ENCODE measurements around the gene FURIN. TPM values are rescaled to one million over a fixed set of nuclear protein-coding genes. Genes with fewer than 3 reads are reported as not detected.
A peak's percentile ranks its signal among the peaks of the same experiment; 100 is the strongest.

The FURIN gene
- total RNA-seq, 5 donors from 2014 or later (not counting 1 experiment from before 2014, with no cell fraction given) = 52.8 to 74.0 (median 61.4) TPM

DNA sequence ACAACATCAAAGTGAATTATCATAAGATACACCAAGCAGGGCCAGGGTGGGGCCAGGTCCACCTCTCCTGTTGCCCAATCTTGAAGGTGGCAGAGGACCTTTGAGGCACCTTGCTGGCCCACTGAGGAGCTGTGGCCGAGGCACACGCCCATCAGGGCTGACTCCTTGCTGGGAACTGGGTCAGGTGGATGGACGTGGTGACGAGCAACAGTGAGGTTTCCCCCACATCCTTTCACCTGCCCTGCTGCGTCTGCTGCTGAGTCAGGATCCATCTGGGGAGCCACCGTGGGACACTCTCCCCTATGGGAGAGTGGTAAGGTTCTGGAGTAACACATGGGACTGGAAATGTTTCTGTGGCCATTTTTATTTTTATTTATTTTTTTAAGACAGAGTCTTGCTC, 17.3 kb upstream of the FURIN start:
- H3K27ac Mint-ChIP-seq = peak overlapping the region; percentile 74 to 79
- peaks cover 4% of the 10 kb centered on the region for H3K36me3 Mint-ChIP-seq
- POLR2A ChIA-PET = no interaction called here
- H3K9me3 Mint-ChIP-seq = no peaks in the 10 kb centered on the region
- H3K9me3 ChIP-seq = no peaks in the 10 kb centered on the region
- CTCF ChIA-PET = interaction anchor here in 1 of 2 donors (0.6 to 1.7 kb wide), 2 partner anchors 8 to 35 kb away, joined by 3 to 11 read pairs; no protein-coding TSS in a partner anchor
- H3K4me3 ChIP-seq (ENCODE audit: control insufficient read depth in 1 of 2, extremely low read depth in 1 of 2, low read length in 1 of 2) = no peak overlapping the region
- peak overlapping the region in 2 of 3 donors; percentile 28 to 53 for H3K4me3 Mint-ChIP-seq
- peaks cover 37 to 53% (median 50%) of the 10 kb centered on the region in 3 donors for H3K4me1 Mint-ChIP-seq
- DNase-seq (peak in 18 of 35 experiments; percentile 22 to 61 (median 38)), ATAC-seq (replicated peaks in 1 of 4) (peak in 3 of 4 experiments; percentile 24 to 67 (median 53))
- WGBS (ENCODE audit: insufficient coverage) = 40% methylated on average over 1 of the region's 6 CpGs
- no peaks in the 10 kb centered on the region for H3K27me3 Mint-ChIP-seq
- peaks cover 0 to 6% of the 10 kb centered on the region in 2 experiments for H3K27me3 ChIP-seq (replicated peaks in 1 of 2; ENCODE audit: control insufficient read depth in 2 of 2, extremely low read depth in 1 of 2, insufficient read depth in 2 of 2, low read length in 1 of 2)
- no peaks in the 10 kb centered on the region for H3K36me3 ChIP-seq (ENCODE audit: control insufficient read depth in 2 of 2, extremely low read depth in 1 of 2, insufficient read depth in 1 of 2, low read length in 1 of 2)
- H3K27ac ChIP-seq (ENCODE audit: low read length) = no peak overlapping the region
- peaks cover 4 to 54% of the 10 kb centered on the region in 2 experiments for H3K4me1 ChIP-seq (ENCODE audit: control insufficient read depth in 1 of 2, extremely low read depth in 1 of 2, insufficient read depth in 2 of 2, low read length in 2 of 2)

DNA sequence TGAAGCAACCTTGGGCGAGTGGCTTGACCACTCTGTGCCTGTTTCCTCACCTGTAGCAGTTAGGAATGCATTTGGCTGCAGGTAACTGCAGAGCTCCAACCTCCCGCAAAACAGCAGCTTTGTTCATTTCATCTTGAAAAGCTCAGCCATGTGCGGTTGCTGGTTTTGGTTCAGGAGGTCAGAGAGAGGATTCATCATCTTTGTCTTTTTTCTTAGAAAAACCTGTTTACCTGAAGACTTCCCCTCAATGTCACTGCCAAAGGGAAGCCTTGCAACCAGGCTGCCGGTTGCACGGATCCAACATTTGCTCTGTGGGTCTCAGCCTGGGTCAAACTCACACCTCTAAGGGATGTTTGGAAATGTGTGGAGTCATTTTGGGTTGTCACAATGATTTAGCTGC, 16.4 kb upstream of the FURIN start:
- Mint-ChIP-seq H3K4me1 (peaks cover 46 to 61% (median 58%) of the 10 kb centered on the region in 3 donors), H3K9me3 (no peaks in the 10 kb centered on the region), H3K4me3 (peak overlapping the region; percentile 25 to 53 (median 48)), H3K36me3 (peaks cover 4% of the 10 kb centered on the region), H3K27ac (peak overlapping the region; percentile 74 to 79), H3K27me3 (no peaks in the 10 kb centered on the region)
- DNase-seq = no peak
- ChIA-PET CTCF (interaction anchor here in 1 of 2 donors (0.6 to 1.7 kb wide), 2 partner anchors 34 to 203 kb away, joined by 6 to 11 read pairs; no protein-coding TSS in a partner anchor), POLR2A (interaction anchor here in 1 of 2 donors (0.6 kb wide), 1 partner anchor 24 kb away, joined by 6 read pairs; no protein-coding TSS in a partner anchor)
- Histone ChIP-seq H3K27me3 (replicated peaks in 1 of 2; ENCODE audit: control insufficient read depth in 2 of 2, extremely low read depth in 1 of 2, insufficient read depth in 2 of 2, low read length in 1 of 2) (peaks cover 0 to 6% of the 10 kb centered on the region in 2 experiments), H3K27ac (ENCODE audit: low read length) (peak overlapping the region; percentile 11), H3K4me1 (ENCODE audit: control insufficient read depth in 1 of 2, extremely low read depth in 1 of 2, insufficient read depth in 2 of 2, low read length in 2 of 2) (peaks cover 6 to 62% of the 10 kb centered on the region in 2 experiments), H3K9me3 (no peaks in the 10 kb centered on the region), H3K36me3 (ENCODE audit: control insufficient read depth in 2 of 2, extremely low read depth in 1 of 2, insufficient read depth in 1 of 2, low read length in 1 of 2) (no peaks in the 10 kb centered on the region), H3K4me3 (ENCODE audit: control insufficient read depth in 1 of 2, extremely low read depth in 1 of 2, low read length in 1 of 2) (no peak overlapping the region)
- 53% methylated on average over 4 of the region's 5 CpGs for WGBS (ENCODE audit: insufficient coverage)
- peak in 3 of 4 experiments; percentile 14 to 39 (median 25) for ATAC-seq (replicated peaks in 1 of 4)

DNA sequence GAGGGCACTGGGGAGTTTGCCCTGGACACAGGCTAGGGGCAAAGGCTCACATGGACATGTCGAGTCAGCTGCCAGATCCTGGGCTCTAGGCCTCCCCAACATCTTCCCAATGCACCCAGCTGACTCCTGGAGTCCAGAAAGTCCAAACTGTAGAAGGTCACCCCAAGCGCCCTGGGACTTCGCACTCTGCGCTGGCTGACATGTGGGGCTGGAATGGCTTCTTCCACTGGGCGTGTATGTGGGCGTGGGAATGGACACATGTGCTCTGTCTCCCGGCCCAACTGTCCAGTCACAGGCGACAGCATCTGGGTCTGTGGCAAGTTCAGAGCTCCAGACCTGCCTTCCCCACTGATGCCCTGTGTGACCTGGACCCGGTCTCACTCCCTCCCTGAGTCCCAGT, 13.2 kb upstream of the FURIN start:
- no peak overlapping the region for H3K4me3 ChIP-seq (ENCODE audit: control insufficient read depth in 1 of 2, extremely low read depth in 1 of 2, low read length in 1 of 2)
- Mint-ChIP-seq H3K27me3 (no peaks in the 10 kb centered on the region), H3K4me3 (no peak overlapping the region), H3K36me3 (peaks cover 4% of the 10 kb centered on the region), H3K4me1 (peaks cover 55 to 79% (median 76%) of the 10 kb centered on the region in 3 donors), H3K27ac (peak overlapping the region in 1 of 2 donors; percentile 64), H3K9me3 (no peaks in the 10 kb centered on the region)
- H3K9me3 ChIP-seq = no peaks in the 10 kb centered on the region
- CTCF ChIA-PET = no interaction called here
- peaks cover 7 to 80% of the 10 kb centered on the region in 2 experiments for H3K4me1 ChIP-seq (ENCODE audit: control insufficient read depth in 1 of 2, extremely low read depth in 1 of 2, insufficient read depth in 2 of 2, low read length in 2 of 2)
- no peaks in the 10 kb centered on the region for H3K36me3 ChIP-seq (ENCODE audit: control insufficient read depth in 2 of 2, extremely low read depth in 1 of 2, insufficient read depth in 1 of 2, low read length in 1 of 2)
- whole genome bisulfite sequencing (ENCODE audit: insufficient coverage) = 97% methylated on average over 8 of the region's 9 CpGs
- ATAC-seq (replicated peaks in 1 of 4) (no peak), DNase-seq (no peak)
- H3K27me3 ChIP-seq (replicated peaks in 1 of 2; ENCODE audit: control insufficient read depth in 2 of 2, extremely low read depth in 1 of 2, insufficient read depth in 2 of 2, low read length in 1 of 2) = peaks cover 0 to 6% of the 10 kb centered on the region in 2 experiments
- no peak overlapping the region for H3K27ac ChIP-seq (ENCODE audit: low read length)
- POLR2A ChIA-PET = interaction anchor here in 1 of 2 donors (0.6 kb wide), 1 partner anchor 205 kb away, joined by 3 read pairs; no protein-coding TSS in a partner anchor

DNA sequence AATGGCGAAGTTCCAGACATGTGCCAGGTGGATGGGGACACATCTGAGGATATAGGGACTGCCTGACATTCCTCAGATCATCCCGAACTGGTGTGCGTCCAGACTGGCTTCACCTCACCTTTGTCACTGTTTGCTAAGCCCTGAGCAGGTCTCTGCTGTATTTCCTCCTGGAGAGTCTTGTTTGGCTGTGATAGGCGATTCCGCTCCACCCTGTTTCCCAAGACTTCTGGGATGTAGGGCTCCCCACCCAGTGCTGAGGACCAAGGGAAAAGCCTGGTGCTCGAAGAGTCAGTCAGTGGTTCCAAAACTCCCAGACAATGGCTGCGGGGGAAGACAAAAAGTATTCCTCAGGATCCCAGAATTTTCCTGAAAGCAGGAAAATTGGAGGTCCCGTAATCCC, 11.1 kb upstream of the FURIN start:
- no peaks in the 10 kb centered on the region for H3K27me3 Mint-ChIP-seq
- Histone ChIP-seq H3K9me3 (no peaks in the 10 kb centered on the region), H3K27ac (ENCODE audit: low read length) (peak overlapping the region; percentile 84), H3K36me3 (ENCODE audit: control insufficient read depth in 2 of 2, extremely low read depth in 1 of 2, insufficient read depth in 1 of 2, low read length in 1 of 2) (no peaks in the 10 kb centered on the region), H3K4me3 (ENCODE audit: control insufficient read depth in 1 of 2, extremely low read depth in 1 of 2, low read length in 1 of 2) (no peak overlapping the region), H3K4me1 (ENCODE audit: control insufficient read depth in 1 of 2, extremely low read depth in 1 of 2, insufficient read depth in 2 of 2, low read length in 2 of 2) (peaks cover 3 to 58% of the 10 kb centered on the region in 2 experiments), H3K27me3 (replicated peaks in 1 of 2; ENCODE audit: control insufficient read depth in 2 of 2, extremely low read depth in 1 of 2, insufficient read depth in 2 of 2, low read length in 1 of 2) (peaks cover 0 to 3% of the 10 kb centered on the region in 2 experiments)
- no peaks in the 10 kb centered on the region for H3K36me3 Mint-ChIP-seq
- no peak for DNase-seq
- no peaks in the 10 kb centered on the region for H3K9me3 Mint-ChIP-seq
- peaks cover 36 to 60% (median 56%) of the 10 kb centered on the region in 3 donors for H3K4me1 Mint-ChIP-seq
- 85% methylated on average over 3 of the region's 8 CpGs for WGBS (ENCODE audit: insufficient coverage)
- ChIA-PET CTCF (interaction anchor here in 1 of 2 donors (1.4 kb wide), 1 partner anchor 19 kb away, joined by 3 read pairs; no protein-coding TSS in a partner anchor), POLR2A (no interaction called here)
- H3K4me3 Mint-ChIP-seq = no peak overlapping the region
- ATAC-seq (replicated peaks in 1 of 4) = no peak
- H3K27ac Mint-ChIP-seq = peak overlapping the region; percentile 22 to 76

DNA sequence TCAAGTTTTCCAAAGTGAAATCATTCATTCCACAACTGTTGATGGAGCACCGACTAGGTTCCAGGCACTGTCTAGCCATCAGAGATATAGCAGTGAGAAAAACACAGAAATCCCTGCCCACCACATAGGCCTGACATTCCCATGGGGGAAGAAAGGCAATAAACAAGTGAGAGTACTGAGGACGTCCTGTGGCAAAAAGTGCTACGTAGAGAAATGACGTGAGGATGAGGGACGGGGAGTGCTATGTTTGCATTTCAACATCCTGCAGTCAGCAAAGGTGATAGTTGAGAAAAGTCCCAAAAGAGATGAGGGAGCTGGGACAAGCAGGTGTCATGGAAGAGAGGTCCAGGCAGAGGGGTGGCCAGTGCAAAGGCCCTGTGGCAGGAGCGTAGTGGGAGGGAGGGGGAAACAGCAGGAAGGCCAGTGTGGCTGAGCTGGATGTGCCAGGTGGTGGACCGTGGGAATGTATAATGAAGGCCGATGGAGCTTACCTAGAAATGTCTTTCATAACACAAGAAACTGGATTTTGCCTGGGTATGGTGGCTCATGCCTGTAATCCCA, 10.4 kb upstream of the FURIN start:
- no peaks in the 10 kb centered on the region for H3K36me3 Mint-ChIP-seq
- H3K27ac Mint-ChIP-seq = no peak overlapping the region
- no peak overlapping the region for H3K4me3 Mint-ChIP-seq
- no peaks in the 10 kb centered on the region for H3K27me3 Mint-ChIP-seq
- DNase-seq (peak in 1 of 35 experiments; percentile 43), ATAC-seq (replicated peaks in 1 of 4) (no peak)
- CTCF ChIA-PET = interaction anchor here in 1 of 2 donors (1.4 kb wide), 1 partner anchor 20 kb away, joined by 3 read pairs; no protein-coding TSS in a partner anchor
- H3K4me1 Mint-ChIP-seq = peaks cover 30 to 53% (median 50%) of the 10 kb centered on the region in 3 donors
- no peaks in the 10 kb centered on the region for H3K36me3 ChIP-seq (ENCODE audit: control insufficient read depth in 2 of 2, extremely low read depth in 1 of 2, insufficient read depth in 1 of 2, low read length in 1 of 2)
- H3K27ac ChIP-seq (ENCODE audit: low read length) = peak overlapping the region; percentile 84
- H3K4me1 ChIP-seq (ENCODE audit: control insufficient read depth in 1 of 2, extremely low read depth in 1 of 2, insufficient read depth in 2 of 2, low read length in 2 of 2) = peaks cover 3 to 52% of the 10 kb centered on the region in 2 experiments
- H3K9me3 ChIP-seq = no peaks in the 10 kb centered on the region
- H3K27me3 ChIP-seq (replicated peaks in 1 of 2; ENCODE audit: control insufficient read depth in 2 of 2, extremely low read depth in 1 of 2, insufficient read depth in 2 of 2, low read length in 1 of 2) = peaks cover 0 to 3% of the 10 kb centered on the region in 2 experiments
- POLR2A ChIA-PET = no interaction called here
- H3K9me3 Mint-ChIP-seq = no peaks in the 10 kb centered on the region
- H3K4me3 ChIP-seq (ENCODE audit: control insufficient read depth in 1 of 2, extremely low read depth in 1 of 2, low read length in 1 of 2) = no peak overlapping the region
- 86% methylated on average over 5 of the region's 8 CpGs for WGBS (ENCODE audit: insufficient coverage)

DNA sequence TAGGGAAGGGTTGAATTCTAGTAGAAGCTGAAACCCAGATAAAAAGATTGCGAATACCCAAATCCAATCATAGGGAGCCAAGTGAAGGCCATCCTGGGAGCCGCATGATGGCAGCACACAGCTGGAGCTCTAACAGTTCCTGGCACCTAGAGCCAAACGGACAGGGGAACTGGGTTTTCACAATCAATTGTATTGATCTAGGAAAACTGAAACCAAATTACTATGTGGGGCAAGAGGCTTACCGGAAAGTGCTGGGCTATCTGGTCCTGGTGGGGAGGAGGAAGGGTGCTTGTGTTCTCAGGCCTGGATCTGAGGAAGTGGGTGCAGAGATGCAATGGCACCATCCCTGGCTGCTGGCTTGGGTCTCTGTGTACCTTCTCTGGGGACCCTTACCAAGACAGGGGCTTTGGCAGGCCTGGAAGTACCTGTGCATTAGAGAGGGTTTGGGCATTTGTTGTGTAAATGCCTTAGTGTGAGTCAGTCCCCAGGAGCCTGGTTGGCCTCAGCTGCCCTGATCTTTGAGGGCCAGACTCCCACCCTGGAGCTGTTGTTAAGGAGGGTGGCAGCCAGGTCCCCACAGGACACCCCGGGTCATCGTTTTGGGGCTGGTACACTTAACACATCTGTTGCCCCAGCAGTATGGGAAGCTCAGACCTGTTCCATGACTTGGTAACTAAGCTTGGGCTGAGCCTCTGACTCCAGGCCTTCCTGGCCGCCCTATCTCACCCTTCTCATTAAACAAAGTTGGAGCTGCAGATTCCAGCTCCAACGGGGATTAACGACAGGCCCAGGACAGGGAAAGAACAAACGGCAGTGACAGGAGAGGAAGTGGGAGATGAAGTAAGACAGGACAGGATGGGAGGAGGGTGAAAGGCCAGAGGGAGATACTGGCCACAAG, 8.9 kb upstream of the FURIN start:
- ChIA-PET CTCF (no interaction called here), POLR2A (interaction anchor here (0.6 kb wide), 2 partner anchors 12 to 45 kb away, joined by 4 to 6 read pairs; no protein-coding TSS in a partner anchor)
- no peaks in the 10 kb centered on the region for H3K9me3 ChIP-seq
- ATAC-seq (replicated peaks in 1 of 4) (no peak), DNase-seq (no peak)
- H3K27ac ChIP-seq (ENCODE audit: low read length) = no peak overlapping the region
- peaks cover 3 to 40% of the 10 kb centered on the region in 2 experiments for H3K4me1 ChIP-seq (ENCODE audit: control insufficient read depth in 1 of 2, extremely low read depth in 1 of 2, insufficient read depth in 2 of 2, low read length in 2 of 2)
- WGBS (ENCODE audit: insufficient coverage) = 78% methylated on average over 8 of the region's 10 CpGs
- peaks cover 0 to 3% of the 10 kb centered on the region in 2 experiments for H3K27me3 ChIP-seq (replicated peaks in 1 of 2; ENCODE audit: control insufficient read depth in 2 of 2, extremely low read depth in 1 of 2, insufficient read depth in 2 of 2, low read length in 1 of 2)
- peaks cover 21 to 42% (median 41%) of the 10 kb centered on the region in 3 donors for H3K4me1 Mint-ChIP-seq
- no peaks in the 10 kb centered on the region for H3K36me3 Mint-ChIP-seq
- no peak overlapping the region for H3K4me3 ChIP-seq (ENCODE audit: control insufficient read depth in 1 of 2, extremely low read depth in 1 of 2, low read length in 1 of 2)
- H3K27ac Mint-ChIP-seq = no peak overlapping the region
- H3K9me3 Mint-ChIP-seq = no peaks in the 10 kb centered on the region
- H3K4me3 Mint-ChIP-seq = no peak overlapping the region
- no peaks in the 10 kb centered on the region for H3K36me3 ChIP-seq (ENCODE audit: control insufficient read depth in 2 of 2, extremely low read depth in 1 of 2, insufficient read depth in 1 of 2, low read length in 1 of 2)
- no peaks in the 10 kb centered on the region for H3K27me3 Mint-ChIP-seq
